ENCODE data around the gene BAIAP2L2. TPM values are rescaled to one million over a fixed set of nuclear protein-coding genes. Genes with fewer than 3 reads are reported as not detected.

BAIAP2L2 gene
- total RNA-seq, 1 experiment from 2014 or later: 2.3 TPM

DNA sequence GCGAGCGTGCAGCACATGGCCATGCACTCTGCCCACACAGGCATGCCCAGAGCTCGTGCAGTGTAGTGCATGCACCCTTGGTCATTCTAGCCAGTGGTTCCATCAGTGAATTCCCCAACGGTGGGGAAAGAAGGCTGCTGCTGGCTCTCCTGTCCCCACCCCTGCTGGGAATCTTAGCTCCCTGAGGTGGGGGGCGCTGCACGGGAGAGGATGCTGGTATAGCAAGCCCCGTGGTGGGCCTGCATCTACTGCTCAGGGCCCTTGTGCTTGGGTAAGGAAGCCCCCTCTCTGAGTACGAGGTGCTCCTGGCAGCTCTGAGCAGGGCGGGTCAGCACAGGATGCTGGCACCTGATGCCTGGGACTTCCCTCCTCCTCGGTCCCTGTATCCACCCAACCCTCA, 18.5 kb upstream of the BAIAP2L2 start:
- no peak overlapping the region for H4K8ac ChIP-seq (replicated peaks; ENCODE audit: insufficient read length, low read depth, low read length)
- H3K56ac ChIP-seq (ENCODE audit: insufficient read length, low read depth, low read length): no peak overlapping the region
- no peak overlapping the region for H2BK20ac ChIP-seq (ENCODE audit: low read depth, low read length, poor library complexity, severe bottlenecking)
- no peaks in the 10 kb centered on the region for H3K23me2 ChIP-seq (ENCODE audit: insufficient read length, low read depth, low read length, poor library complexity, severe bottlenecking)
- no peak overlapping the region for H3T11ph ChIP-seq (ENCODE audit: low read length)
- Mint-ChIP-seq H3K4me1 (peaks cover 4% of the 10 kb centered on the region in 2 experiments), H3K36me3 (ENCODE audit: insufficient read depth in 1 of 3, low read depth in 3 of 3) (peaks cover 0 to 17% (median 6%) of the 10 kb centered on the region in 3 experiments; a peak in 4 of 7 replicates), H3K4me3 (no peak overlapping the region), H3K27me3 (ENCODE audit: low read depth) (no peaks in the 10 kb centered on the region), H3K27ac (peak overlapping the region in 1 of 3 experiments; percentile 72; a peak in 1 of 7 replicates), H3K9me3 (no peaks in the 10 kb centered on the region)
- no peaks in the 10 kb centered on the region for H3K79me2 ChIP-seq (ENCODE audit: insufficient read depth, low read length)
- H3K9me3 ChIP-seq (ENCODE audit: control insufficient read depth, low read depth, low read length): no peaks in the 10 kb centered on the region
- H2BK15ac ChIP-seq (ENCODE audit: low read depth, low read length): no peak overlapping the region
- H4K5ac ChIP-seq (ENCODE audit: insufficient read length, low read depth, low read length): no peak overlapping the region
- no peak overlapping the region for H3K4ac ChIP-seq (ENCODE audit: low read depth, low read length)
- WGBS (ENCODE audit: extremely low coverage, insufficient read length, low lambda C conversion rate): no CpG with 5 or more reads among the region's 10 CpGs
- no peak overlapping the region for H3K18ac ChIP-seq (ENCODE audit: insufficient read length, low read depth, low read length)
- no peaks in the 10 kb centered on the region for H3K79me1 ChIP-seq (ENCODE audit: insufficient read depth, low read depth, low read length, poor library complexity, severe bottlenecking)
- no peak overlapping the region for H3K27ac ChIP-seq (ENCODE audit: insufficient read length, low read depth, low read length)
- H3K4me2 ChIP-seq (ENCODE audit: insufficient read depth, insufficient read length, low read length): no peak overlapping the region
- no peak overlapping the region for H3K9ac ChIP-seq (ENCODE audit: extremely low read depth, insufficient read length, low read length)
- no peak overlapping the region for H2AK5ac ChIP-seq (ENCODE audit: insufficient read length, low read length)
- H2AFZ ChIP-seq (ENCODE audit: low read length): no peak overlapping the region
- H3K14ac ChIP-seq (ENCODE audit: insufficient read depth, low read length): no peak overlapping the region; the same call in 1 of the 2 replicates
- TF ChIP-seq, protein P1, sequence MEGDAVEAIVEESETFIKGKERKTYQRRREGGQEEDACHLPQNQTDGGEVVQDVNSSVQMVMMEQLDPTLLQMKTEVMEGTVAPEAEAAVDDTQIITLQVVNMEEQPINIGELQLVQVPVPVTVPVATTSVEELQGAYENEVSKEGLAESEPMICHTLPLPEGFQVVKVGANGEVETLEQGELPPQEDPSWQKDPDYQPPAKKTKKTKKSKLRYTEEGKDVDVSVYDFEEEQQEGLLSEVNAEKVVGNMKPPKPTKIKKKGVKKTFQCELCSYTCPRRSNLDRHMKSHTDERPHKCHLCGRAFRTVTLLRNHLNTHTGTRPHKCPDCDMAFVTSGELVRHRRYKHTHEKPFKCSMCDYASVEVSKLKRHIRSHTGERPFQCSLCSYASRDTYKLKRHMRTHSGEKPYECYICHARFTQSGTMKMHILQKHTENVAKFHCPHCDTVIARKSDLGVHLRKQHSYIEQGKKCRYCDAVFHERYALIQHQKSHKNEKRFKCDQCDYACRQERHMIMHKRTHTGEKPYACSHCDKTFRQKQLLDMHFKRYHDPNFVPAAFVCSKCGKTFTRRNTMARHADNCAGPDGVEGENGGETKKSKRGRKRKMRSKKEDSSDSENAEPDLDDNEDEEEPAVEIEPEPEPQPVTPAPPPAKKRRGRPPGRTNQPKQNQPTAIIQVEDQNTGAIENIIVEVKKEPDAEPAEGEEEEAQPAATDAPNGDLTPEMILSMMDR (conservative IDR thresholded peaks at IDR 0.05): no peak
- H2BK120ac ChIP-seq (ENCODE audit: low read depth, low read length, poor library complexity, severe bottlenecking): no peak overlapping the region
- H3K27me3 ChIP-seq (ENCODE audit: insufficient read depth, low read length): no peaks in the 10 kb centered on the region
- no peak for DNase-seq
- H4K91ac ChIP-seq (ENCODE audit: insufficient read length, low read depth, low read length): no peak overlapping the region
- H3K4me1 ChIP-seq (ENCODE audit: insufficient read depth, low read length): no peaks in the 10 kb centered on the region
- no peak overlapping the region for H2BK5ac ChIP-seq (ENCODE audit: insufficient read length, low read length)
- H3K23ac ChIP-seq (ENCODE audit: insufficient read length, low read depth, low read length): no peak overlapping the region
- no peak overlapping the region for H2BK12ac ChIP-seq (ENCODE audit: insufficient read length, low read depth, low read length)
- no peaks in the 10 kb centered on the region for H4K20me1 ChIP-seq (ENCODE audit: control insufficient read depth, insufficient read depth, insufficient read length)

All from H9 (cell line).